Measurements from ENCODE around the gene GBGT1.

The GBGT1 gene

DNA sequence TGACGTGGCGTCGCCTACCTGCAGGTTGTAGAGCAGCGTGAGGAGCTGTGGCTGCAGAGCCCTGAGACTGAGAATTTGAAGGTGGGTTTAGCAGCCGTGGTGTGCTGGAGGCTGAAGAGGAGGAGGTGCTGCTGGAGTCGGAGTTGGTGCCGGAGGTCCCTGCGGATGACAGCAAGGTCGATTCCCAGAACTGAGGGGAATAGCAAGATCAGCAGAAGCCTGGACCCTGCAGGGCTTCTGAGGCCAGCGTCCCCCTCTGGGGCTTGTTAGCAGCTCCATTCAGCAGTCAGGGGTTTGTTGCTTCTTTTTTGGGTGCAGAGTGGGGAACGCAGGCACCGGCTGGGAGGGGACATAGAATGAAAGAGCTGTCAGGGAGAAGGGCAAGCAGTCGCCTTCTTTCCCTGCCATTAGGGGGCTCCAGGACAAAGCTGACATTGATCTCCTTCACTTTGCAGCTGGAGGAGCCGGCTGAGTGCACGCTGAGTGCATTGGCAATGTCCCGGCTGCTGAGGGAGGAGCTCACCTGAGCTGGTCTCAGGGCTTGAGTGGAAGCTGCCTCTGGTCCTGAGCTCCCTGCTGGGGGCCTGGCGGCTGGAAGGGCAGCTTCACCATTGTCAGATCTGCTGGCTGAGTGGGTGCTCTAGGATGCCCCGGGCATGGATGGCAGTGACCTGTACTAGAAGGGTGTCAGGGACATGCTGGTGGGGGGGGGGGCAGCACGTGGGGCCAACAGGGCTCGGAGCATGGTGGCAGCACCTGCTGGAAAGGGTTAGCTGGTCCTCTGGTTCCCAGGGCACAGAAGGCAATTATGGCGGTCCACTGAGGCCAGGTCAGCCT is 24.5 kb upstream of the GBGT1 start:
- no peak for DNase-seq (ENCODE audit: low read depth, low spot score)
- no peak overlapping the region for H3K9ac ChIP-seq (ENCODE audit: insufficient read length)
- H3K4me3 ChIP-seq, result no peak overlapping the region
- no peaks in the 10 kb centered on the region for H3K9me3 ChIP-seq (ENCODE audit: low read depth, low read length)
- no peaks in the 10 kb centered on the region for H3K36me3 ChIP-seq (ENCODE audit: insufficient read depth, low read length)
- no peak overlapping the region for H3K27ac ChIP-seq
- no peak for TF ChIP-seq FOXP2 (optimal IDR thresholded peaks at IDR 0.05; ENCODE audit: control extremely low read depth, extremely low read length, insufficient read depth)
- TF ChIP-seq EZH2 (IDR thresholded peaks at IDR 0.05), result no peak
- TF ChIP-seq POLR2AphosphoS5 (IDR thresholded peaks at IDR 0.05; ENCODE audit: borderline replicate concordance, low read depth, low read length), result no peak

- no peak overlapping the region for H3K4me3 ChIP-seq
- TF ChIP-seq FOXP2 (optimal IDR thresholded peaks at IDR 0.05; ENCODE audit: control extremely low read depth, extremely low read length, insufficient read depth) (no peak), POLR2AphosphoS5 (IDR thresholded peaks at IDR 0.05; ENCODE audit: borderline replicate concordance, low read depth, low read length) (no peak), EZH2 (IDR thresholded peaks at IDR 0.05) (no peak)
- no peaks in the 10 kb centered on the region for H3K9me3 ChIP-seq (ENCODE audit: low read depth, low read length)
- no peak overlapping the region for H3K9ac ChIP-seq (ENCODE audit: insufficient read length)
- DNase-seq (ENCODE audit: low read depth, low spot score), result no peak
- no peaks in the 10 kb centered on the region for H3K36me3 ChIP-seq (ENCODE audit: insufficient read depth, low read length)
- H3K27ac ChIP-seq, result no peak overlapping the region
Measured at GRCh38 chr9:133187561-133188005, 23.9 kb upstream of the GBGT1 start.

DNA sequence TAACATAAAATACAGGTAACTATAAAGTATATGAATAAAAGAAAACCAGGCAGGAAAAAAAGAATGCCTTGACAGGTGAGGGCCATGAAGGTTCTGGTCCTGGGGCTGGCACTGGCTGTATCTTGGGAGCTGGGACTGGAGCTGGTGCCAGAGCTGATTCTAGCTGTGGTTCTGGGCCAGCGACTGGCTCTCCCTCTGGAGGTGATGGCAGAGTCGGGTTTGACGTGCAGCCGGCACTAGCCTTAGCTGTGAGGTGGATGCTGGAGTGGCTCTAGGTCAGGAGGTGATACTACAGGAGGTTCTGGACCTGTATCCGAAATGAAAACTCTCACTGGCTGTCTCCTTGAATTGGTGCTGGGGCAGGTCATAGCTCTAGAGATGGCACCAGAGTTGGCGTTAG is 23.0 kb upstream of the GBGT1 start:
- H3K4me3 ChIP-seq, result no peak overlapping the region
- H3K36me3 ChIP-seq (ENCODE audit: insufficient read depth, low read length), result no peaks in the 10 kb centered on the region
- H3K9me3 ChIP-seq (ENCODE audit: low read depth, low read length), result no peaks in the 10 kb centered on the region
- TF ChIP-seq FOXP2 (optimal IDR thresholded peaks at IDR 0.05; ENCODE audit: control extremely low read depth, extremely low read length, insufficient read depth), result no peak
- TF ChIP-seq POLR2AphosphoS5 (IDR thresholded peaks at IDR 0.05; ENCODE audit: borderline replicate concordance, low read depth, low read length), result no peak
- no peak for TF ChIP-seq EZH2 (IDR thresholded peaks at IDR 0.05)
- no peak overlapping the region for H3K9ac ChIP-seq (ENCODE audit: insufficient read length)
- DNase-seq (ENCODE audit: low read depth, low spot score), result no peak
- no peak overlapping the region for H3K27ac ChIP-seq

DNA sequence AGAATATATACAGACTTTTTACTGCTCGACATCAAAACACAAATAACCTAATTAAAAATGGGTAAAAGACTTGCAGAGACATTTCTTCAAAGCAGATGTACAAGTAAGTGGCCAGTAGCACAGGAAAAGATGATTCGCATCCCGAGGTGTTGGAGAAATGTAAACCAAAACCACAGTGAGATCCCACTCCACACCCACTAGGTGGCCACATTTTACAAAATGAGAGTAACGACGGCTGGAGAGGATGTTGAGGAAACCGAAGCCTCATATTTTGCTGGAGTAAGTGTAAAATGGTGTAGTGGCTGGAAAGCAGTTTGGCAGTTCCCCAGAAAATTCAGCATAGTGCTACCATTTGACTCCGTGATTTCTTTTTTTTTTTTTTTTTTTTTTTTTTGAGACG is 21.3 kb upstream of the GBGT1 start:
- no peak overlapping the region for H3K4me3 ChIP-seq
- no peak for TF ChIP-seq POLR2AphosphoS5 (IDR thresholded peaks at IDR 0.05; ENCODE audit: borderline replicate concordance, low read depth, low read length)
- no peak for TF ChIP-seq EZH2 (IDR thresholded peaks at IDR 0.05)
- TF ChIP-seq FOXP2 (optimal IDR thresholded peaks at IDR 0.05; ENCODE audit: control extremely low read depth, extremely low read length, insufficient read depth), result no peak
- no peaks in the 10 kb centered on the region for H3K9me3 ChIP-seq (ENCODE audit: low read depth, low read length)
- no peaks in the 10 kb centered on the region for H3K36me3 ChIP-seq (ENCODE audit: insufficient read depth, low read length)
- no peak overlapping the region for H3K27ac ChIP-seq
- DNase-seq (ENCODE audit: low read depth, low spot score), result peak; percentile 24
- H3K9ac ChIP-seq (ENCODE audit: insufficient read length), result no peak overlapping the region

GRCh38 chr9:133182151-133182550 is 18.4 kb upstream of the GBGT1 start:
- no peaks in the 10 kb centered on the region for H3K9me3 ChIP-seq (ENCODE audit: low read depth, low read length)
- no peak overlapping the region for H3K9ac ChIP-seq (ENCODE audit: insufficient read length)
- H3K36me3 ChIP-seq (ENCODE audit: insufficient read depth, low read length), result no peaks in the 10 kb centered on the region
- TF ChIP-seq FOXP2 (optimal IDR thresholded peaks at IDR 0.05; ENCODE audit: control extremely low read depth, extremely low read length, insufficient read depth) (no peak), POLR2AphosphoS5 (IDR thresholded peaks at IDR 0.05; ENCODE audit: borderline replicate concordance, low read depth, low read length) (no peak), EZH2 (IDR thresholded peaks at IDR 0.05) (no peak)
- no peak overlapping the region for H3K4me3 ChIP-seq
- DNase-seq (ENCODE audit: low read depth, low spot score), result no peak
- no peak overlapping the region for H3K27ac ChIP-seq

DNA sequence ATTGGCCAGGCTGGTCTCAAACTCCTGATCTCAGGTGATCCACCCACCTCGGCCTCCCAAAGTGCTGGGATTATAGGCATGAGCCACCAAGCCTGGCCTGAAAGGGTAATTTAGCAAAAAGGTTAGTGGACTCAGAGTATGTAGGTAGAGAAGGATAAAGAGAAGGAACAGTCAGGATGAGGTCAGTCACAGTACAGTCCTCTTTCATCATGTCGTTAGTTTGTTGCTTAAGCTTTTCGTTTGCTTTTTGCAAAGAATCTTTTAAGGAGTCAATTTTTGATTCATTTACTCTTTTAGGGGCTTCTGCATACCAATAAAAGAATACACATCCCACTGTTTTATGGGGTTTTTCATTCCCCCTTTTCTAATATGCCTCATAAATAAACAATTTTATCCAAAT is 17.8 kb upstream of the GBGT1 start:
- no peaks in the 10 kb centered on the region for H3K36me3 ChIP-seq (ENCODE audit: insufficient read depth, low read length)
- H3K4me3 ChIP-seq, result no peak overlapping the region
- H3K9ac ChIP-seq (ENCODE audit: insufficient read length), result no peak overlapping the region
- no peaks in the 10 kb centered on the region for H3K9me3 ChIP-seq (ENCODE audit: low read depth, low read length)
- no peak overlapping the region for H3K27ac ChIP-seq
- TF ChIP-seq EZH2 (IDR thresholded peaks at IDR 0.05) (no peak), FOXP2 (optimal IDR thresholded peaks at IDR 0.05; ENCODE audit: control extremely low read depth, extremely low read length, insufficient read depth) (no peak), POLR2AphosphoS5 (IDR thresholded peaks at IDR 0.05; ENCODE audit: borderline replicate concordance, low read depth, low read length) (no peak)
- DNase-seq (ENCODE audit: low read depth, low spot score), result no peak

- Histone ChIP-seq H3K9me3 (ENCODE audit: low read depth, low read length) (no peaks in the 10 kb centered on the region), H3K4me3 (no peak overlapping the region), H3K27ac (no peak overlapping the region), H3K9ac (ENCODE audit: insufficient read length) (no peak overlapping the region), H3K36me3 (ENCODE audit: insufficient read depth, low read length) (no peaks in the 10 kb centered on the region)
- DNase-seq (ENCODE audit: low read depth, low spot score), result no peak
- TF ChIP-seq EZH2 (IDR thresholded peaks at IDR 0.05) (no peak), FOXP2 (optimal IDR thresholded peaks at IDR 0.05; ENCODE audit: control extremely low read depth, extremely low read length, insufficient read depth) (no peak), POLR2AphosphoS5 (IDR thresholded peaks at IDR 0.05; ENCODE audit: borderline replicate concordance, low read depth, low read length) (no peak)
Measured at GRCh38 chr9:133180953-133181352, 17.2 kb upstream of the GBGT1 start.

- H3K9ac ChIP-seq (ENCODE audit: insufficient read length), result no peak overlapping the region
- no peak for DNase-seq (ENCODE audit: low read depth, low spot score)
- no peaks in the 10 kb centered on the region for H3K9me3 ChIP-seq (ENCODE audit: low read depth, low read length)
- H3K4me3 ChIP-seq, result no peak overlapping the region
- TF ChIP-seq EZH2 (IDR thresholded peaks at IDR 0.05) (no peak), POLR2AphosphoS5 (IDR thresholded peaks at IDR 0.05; ENCODE audit: borderline replicate concordance, low read depth, low read length) (no peak)
- no peak overlapping the region for H3K27ac ChIP-seq
- no peaks in the 10 kb centered on the region for H3K36me3 ChIP-seq (ENCODE audit: insufficient read depth, low read length)
Measured at GRCh38 chr9:133173056-133173455, 9.3 kb upstream of the GBGT1 start.
